Ovary (tissue), 9 donors: ENCODE results near the gene MTG1. TPM values are rescaled to one million over a fixed set of nuclear protein-coding genes. Genes with fewer than 3 reads are reported as not detected.

Experiments
- DNase-seq, 5 donors: peaks; one replicate each; pipeline ENCODE4 v3.0.0-alpha.2; 2019 to 2020
- H3K27ac ChIP-seq, 2 donors: fragments of 200-600 bp; one replicate each; pipeline versions ENCODE4 v1.5.1 to v1.8.0; 2019 to 2022
- H3K27me3 ChIP-seq: fragments of 200-600 bp; one replicate; pipeline ENCODE4 v1.8.0; 2022
- H3K36me3 ChIP-seq: fragments of 200-600 bp; sonication (generic); one replicate; pipeline ENCODE4 v1.5.1; 2019
- H3K4me1 ChIP-seq: one replicate; pipeline ENCODE4 v1.8.1; 2013; ENCODE audit warnings: mild to moderate bottlenecking, moderate library complexity; ENCODE audit not compliant: insufficient read depth
- H3K4me3 ChIP-seq: fragments of 200-600 bp; sonication (generic); one replicate; pipeline ENCODE4 v1.5.1; 2017
- H3K9me3 ChIP-seq, 2 donors: fragments of 200-600 bp in 1 of 2; sonication (generic) in 1 of 2; one replicate each; pipeline versions ENCODE4 v1.5.1 to v1.8.1; 2013 to 2019; ENCODE audit warnings: mild to moderate bottlenecking in 1 of 2, moderate library complexity in 1 of 2
- EP300 ChIP-seq: sonication (generic); formaldehyde crosslinking; IDR thresholded peaks from one replicate; pipeline ENCODE4 v1.6.1; 2017; ENCODE audit warnings: antibody characterized with exemption
- POLR2A ChIP-seq: fragments of 450-650 bp; IDR thresholded peaks from one replicate; pipeline ENCODE4 v1.6.1; 2017; ENCODE audit warnings: antibody characterized with exemption, mild to moderate bottlenecking, moderate library complexity
- WGBS, 3 donors: extraction: QIAGEN DNeasy Blood & Tissue Kit in 1 of 3; methylation state at CpG; one replicate each; pipeline versions ENCODE4 v1.1.5 to v1.1.7; 2013 to 2017; 5-methylcytosine and 5-hydroxymethylcytosine counted together
- intact Hi-C, 4 donors: fragments of 100-400 bp; cut with DNase I; formaldehyde crosslinking; loops; one replicate each; pipeline versions ENCODE4 v1.11.0 to v1.15.1; 2022 to 2023
- polyA plus RNA-seq, 2 donors: library from polyadenylated mRNA; stranded (reverse); fragments of 200-250 nt in 1 of 2; fragments of 350-450 nt in 1 of 2; fragmentation: Illumina TruSeq in 1 of 2; extraction: RNeasy Lipid Tissue Mini Kit (QIAGEN cat#74804) in 1 of 2; gene quantifications; one replicate each; pipeline ENCODE4 v1.2.3, GENCODE V29; 2013 to 2014
- total RNA-seq, 7 donors: library from RNA; depleted of rRNA in 2 of 7; stranded (reverse); fragments of >200 nt in 2 of 7; fragmentation: NEBNext Ultra II Directional in 3 of 7; extraction: Animal tissue kit (Norgen Biotek cat#: 25700) in 3 of 7; gene quantifications; one replicate each; pipeline versions ENCODE4 v1.1.0 to v1.2.4, GENCODE V29; 2016 to 2023
- TF ChIP-seq, protein P1 (sequence below), 3 donors: fragments of 450-650 bp in 2 of 3; fragments of 200-600 bp in 1 of 3; IDR thresholded peaks; one replicate each; pipeline versions ENCODE4 v1.5.1 to v1.8.0; 2016 to 2022; ENCODE audit warnings: antibody characterized with exemption in 3 of 3, mild to moderate bottlenecking in 1 of 3
- donor health status: DM: no; HTN: no; CAD: no; lungs with moderate emphysema.
- donor health status: DM: no; HTN: no; CAD: no.
- donor health status: Bipolar disorder and iron deficiency.
- donor health status: DM: yes; HTN: yes; CAD: no.
- donor health status: DM: no; HTN: no; CAD: no.
- donor health status: DM: yes; HTN: yes; CAD: no.

The MTG1 gene
- total and polyA plus RNA-seq, 9 donors, result 23.1 to 55.1 (median 33.7) TPM

DNA sequence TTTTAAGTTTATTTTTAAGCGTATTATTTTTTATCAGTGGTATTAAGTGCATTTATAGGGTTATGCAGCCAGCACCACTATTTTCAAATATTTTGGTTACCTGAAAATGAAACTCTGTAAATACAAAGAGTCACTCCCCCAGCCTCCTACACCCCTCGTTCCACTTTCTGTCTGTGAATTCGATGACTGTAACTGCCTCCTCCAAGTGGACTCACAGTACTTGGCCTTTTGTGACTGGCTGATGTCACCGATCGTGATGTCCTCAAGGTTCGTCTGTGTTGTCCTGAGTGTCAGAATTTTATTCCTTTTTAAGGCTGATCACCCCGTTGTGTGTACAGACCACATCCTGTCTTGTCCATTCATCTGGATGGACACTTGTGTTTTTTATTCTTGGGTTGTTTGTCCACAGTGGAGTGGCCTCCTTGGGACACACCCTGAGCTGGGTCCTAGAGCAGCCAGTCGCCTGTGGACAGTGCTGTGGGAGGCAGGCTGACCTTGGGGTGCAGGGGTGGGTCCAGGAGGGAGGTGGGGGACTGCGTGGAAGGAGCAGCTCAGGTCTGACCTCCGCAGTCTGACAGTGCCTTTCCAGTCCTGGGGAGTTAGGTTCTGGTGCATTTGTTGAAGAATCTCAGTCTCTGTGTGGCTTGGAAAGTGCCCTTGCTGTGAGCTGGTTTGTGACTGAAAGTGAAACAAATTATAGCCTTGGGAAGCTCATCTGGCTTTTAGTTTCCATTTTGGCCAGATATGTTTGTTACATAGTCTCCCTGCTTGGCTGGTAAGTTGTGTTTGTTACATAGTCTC is 6.9 kb downstream of the MTG1 start:
- H3K36me3 ChIP-seq, result no peaks in the 10 kb centered on the region
- peak in 1 of 5 donors; percentile 6 for DNase-seq
- intact Hi-C loops, result no loop called here
- no peak overlapping the region for H3K27ac ChIP-seq
- TF ChIP-seq EP300, result no peak
- TF ChIP-seq, protein P1, sequence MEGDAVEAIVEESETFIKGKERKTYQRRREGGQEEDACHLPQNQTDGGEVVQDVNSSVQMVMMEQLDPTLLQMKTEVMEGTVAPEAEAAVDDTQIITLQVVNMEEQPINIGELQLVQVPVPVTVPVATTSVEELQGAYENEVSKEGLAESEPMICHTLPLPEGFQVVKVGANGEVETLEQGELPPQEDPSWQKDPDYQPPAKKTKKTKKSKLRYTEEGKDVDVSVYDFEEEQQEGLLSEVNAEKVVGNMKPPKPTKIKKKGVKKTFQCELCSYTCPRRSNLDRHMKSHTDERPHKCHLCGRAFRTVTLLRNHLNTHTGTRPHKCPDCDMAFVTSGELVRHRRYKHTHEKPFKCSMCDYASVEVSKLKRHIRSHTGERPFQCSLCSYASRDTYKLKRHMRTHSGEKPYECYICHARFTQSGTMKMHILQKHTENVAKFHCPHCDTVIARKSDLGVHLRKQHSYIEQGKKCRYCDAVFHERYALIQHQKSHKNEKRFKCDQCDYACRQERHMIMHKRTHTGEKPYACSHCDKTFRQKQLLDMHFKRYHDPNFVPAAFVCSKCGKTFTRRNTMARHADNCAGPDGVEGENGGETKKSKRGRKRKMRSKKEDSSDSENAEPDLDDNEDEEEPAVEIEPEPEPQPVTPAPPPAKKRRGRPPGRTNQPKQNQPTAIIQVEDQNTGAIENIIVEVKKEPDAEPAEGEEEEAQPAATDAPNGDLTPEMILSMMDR (IDR thresholded peaks at IDR 0.05), result no peak
- 72 to 79% (median 74%) methylated on average over 10 of the region's 10 CpGs for WGBS, 3 donors
- no peak overlapping the region for H3K4me3 ChIP-seq
- H3K27me3 ChIP-seq, result no peaks in the 10 kb centered on the region
- H3K4me1 ChIP-seq, result no peaks in the 10 kb centered on the region
- H3K9me3 ChIP-seq, result no peaks in the 10 kb centered on the region

DNA sequence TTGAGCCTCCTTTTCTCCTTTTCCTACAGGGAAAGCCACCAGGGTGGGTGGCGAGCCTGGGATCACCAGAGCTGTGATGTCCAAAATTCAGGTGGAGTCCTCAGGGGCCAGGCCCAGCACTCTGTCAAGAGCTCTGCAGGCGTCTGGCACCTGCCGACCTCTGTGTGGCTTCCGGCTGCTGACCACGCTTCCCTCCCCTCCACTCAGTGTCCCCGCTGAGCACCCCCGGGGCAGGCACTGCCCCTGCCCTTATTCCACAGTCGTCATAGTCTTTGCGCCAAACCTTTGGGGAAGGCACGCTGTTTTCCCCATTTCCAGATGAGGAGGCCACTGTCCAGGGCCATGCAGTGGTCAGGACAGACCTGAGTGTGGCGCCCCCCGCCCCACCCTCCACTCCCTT is 7.5 kb downstream of the MTG1 start:
- H3K27me3 ChIP-seq, result no peaks in the 10 kb centered on the region
- peak in 1 of 5 donors; percentile 12 for DNase-seq
- H3K4me3 ChIP-seq, result no peak overlapping the region
- intact Hi-C loops, result no loop called here
- TF ChIP-seq POLR2A (no peak), EP300 (no peak)
- TF ChIP-seq, protein P1 (IDR thresholded peaks at IDR 0.05), result no peak
- no peaks in the 10 kb centered on the region for H3K9me3 ChIP-seq
- no peak overlapping the region for H3K27ac ChIP-seq
- H3K4me1 ChIP-seq, result no peaks in the 10 kb centered on the region
- no peaks in the 10 kb centered on the region for H3K36me3 ChIP-seq
- 92 to 97% (median 94%) methylated on average over 12 of the region's 12 CpGs for WGBS, 3 donors

DNA sequence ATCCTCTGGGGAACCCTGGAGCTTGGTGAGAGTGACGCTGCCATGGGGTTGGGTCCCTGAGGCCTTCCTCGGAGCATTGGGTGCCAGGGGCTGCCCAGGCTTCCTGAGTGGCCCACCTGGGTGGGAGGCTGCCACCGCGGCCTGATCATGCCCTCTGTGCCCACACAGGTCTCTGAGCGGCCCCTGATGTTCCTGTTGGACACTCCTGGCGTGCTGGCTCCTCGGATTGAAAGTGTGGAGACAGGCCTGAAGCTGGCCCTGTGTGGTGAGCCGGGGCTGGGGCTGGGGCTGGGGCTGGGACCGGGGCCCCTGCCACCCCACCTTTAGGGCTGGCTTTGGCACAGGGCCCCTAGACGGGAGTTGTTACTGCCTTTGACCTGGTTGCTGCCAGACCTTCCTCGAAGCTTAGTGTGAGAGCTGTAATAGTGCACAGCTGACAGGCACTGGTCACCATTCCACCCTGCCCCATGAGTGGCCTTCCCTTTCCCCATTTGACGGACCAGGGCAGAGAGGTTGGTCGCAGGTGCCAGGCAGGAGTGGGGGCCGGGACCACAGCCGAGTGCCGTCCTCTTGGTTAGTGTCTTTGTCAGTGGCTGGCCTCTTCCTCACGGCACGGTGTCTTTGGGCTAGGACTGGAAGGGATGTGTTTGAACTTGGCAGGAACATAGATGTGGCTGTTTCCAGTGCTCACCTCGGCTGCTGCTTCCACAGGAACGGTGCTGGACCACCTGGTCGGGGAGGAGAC is 8.2 kb downstream of the MTG1 start:
- no peaks in the 10 kb centered on the region for H3K36me3 ChIP-seq
- no peak overlapping the region for H3K27ac ChIP-seq
- no peaks in the 10 kb centered on the region for H3K27me3 ChIP-seq
- WGBS, 3 donors, result 95 to 98% (median 96%) methylated on average over 20 to 21 of the region's 21 CpGs
- DNase-seq, result peak in 1 of 5 donors; percentile 10
- TF ChIP-seq, protein P1 (IDR thresholded peaks at IDR 0.05), result no peak
- TF ChIP-seq POLR2A, result no peak
- TF ChIP-seq EP300, result no peak
- H3K4me3 ChIP-seq, result no peak overlapping the region
- no peaks in the 10 kb centered on the region for H3K9me3 ChIP-seq
- intact Hi-C loops, result no loop called here
- no peaks in the 10 kb centered on the region for H3K4me1 ChIP-seq

GRCh38 chr10:133403359-133403758 is 9.4 kb downstream of the MTG1 start:
- no peaks in the 10 kb centered on the region for H3K36me3 ChIP-seq
- no peak overlapping the region for H3K4me3 ChIP-seq
- no peaks in the 10 kb centered on the region for H3K27me3 ChIP-seq
- H3K9me3 ChIP-seq, result no peaks in the 10 kb centered on the region
- intact Hi-C loops, result no loop called here
- DNase-seq, result peak in 1 of 5 donors; percentile 6
- no peaks in the 10 kb centered on the region for H3K4me1 ChIP-seq
- no peak overlapping the region for H3K27ac ChIP-seq
- 84 to 88% (median 87%) methylated on average over 16 of the region's 16 CpGs for WGBS, 3 donors
- TF ChIP-seq POLR2A (no peak), EP300 (no peak)
- TF ChIP-seq, protein P1 (IDR thresholded peaks at IDR 0.05), result no peak
